H9 (cell line): ENCODE results near the gene CDKAL1. TPM values are rescaled to one million over a fixed set of nuclear protein-coding genes. Genes with fewer than 3 reads are reported as not detected.

Experiments
- DNase-seq: peaks from one replicate; pipeline ENCODE4 v3.0.0-alpha.2; 2017
- H2AFZ ChIP-seq: one replicate; pipeline ENCODE4 v1.6.1; 2013; ENCODE audit warnings: mild to moderate bottlenecking, low read length, control low read depth, moderate library complexity
- H2AK5ac ChIP-seq: 2 replicates; pipeline ENCODE4 v1.6.1; 2013; ENCODE audit warnings: low read length, control low read depth, mixed read lengths; ENCODE audit not compliant: insufficient read length
- H2BK120ac ChIP-seq: one replicate; pipeline ENCODE4 v1.6.1; 2013; ENCODE audit warnings: low read depth, mild to moderate bottlenecking, low read length, control low read depth, inconsistent platforms; ENCODE audit not compliant: poor library complexity, severe bottlenecking
- H2BK12ac ChIP-seq: 2 replicates; pipeline ENCODE4 v1.6.1; 2013; ENCODE audit warnings: low read length, control low read depth, mixed read lengths, low read depth; ENCODE audit not compliant: insufficient read length
- H2BK15ac ChIP-seq: 2 replicates; pipeline ENCODE4 v1.6.1; 2013; ENCODE audit warnings: low read depth, low read length, control low read depth
- H2BK20ac ChIP-seq: one replicate; pipeline ENCODE4 v1.6.1; 2013; ENCODE audit warnings: low read depth, mild to moderate bottlenecking, low read length, control low read depth, inconsistent platforms; ENCODE audit not compliant: poor library complexity, severe bottlenecking
- H2BK5ac ChIP-seq: 2 replicates; pipeline ENCODE4 v1.6.1; 2013; ENCODE audit warnings: low read length, control low read depth, mixed read lengths; ENCODE audit not compliant: insufficient read length
- H3K14ac ChIP-seq: 2 replicates; pipeline ENCODE4 v1.6.1; 2013; ENCODE audit warnings: low read length, control low read depth; ENCODE audit not compliant: insufficient read depth
- H3K18ac ChIP-seq: 2 replicates; pipeline ENCODE4 v1.6.1; 2013; ENCODE audit warnings: low read depth, mild to moderate bottlenecking, mixed read lengths, low read length, control low read depth; ENCODE audit not compliant: insufficient read length
- H3K23ac ChIP-seq: 2 replicates; pipeline ENCODE4 v1.6.1; 2013; ENCODE audit warnings: low read length, control low read depth, mixed read lengths, low read depth; ENCODE audit not compliant: insufficient read length
- H3K23me2 ChIP-seq: 2 replicates; pipeline ENCODE4 v1.6.1; 2013; ENCODE audit warnings: low read depth, mild to moderate bottlenecking, mixed read lengths, low read length, control low read depth; ENCODE audit not compliant: insufficient read length, poor library complexity, severe bottlenecking
- H3K27ac ChIP-seq: 2 replicates; pipeline ENCODE4 v1.5.1; 2013; ENCODE audit warnings: low read length, control low read depth, mixed read lengths, low read depth; ENCODE audit not compliant: insufficient read length
- H3K27me3 ChIP-seq: 2 replicates; pipeline ENCODE4 v1.6.1; 2013; ENCODE audit warnings: low read length, control low read depth, inconsistent platforms; ENCODE audit not compliant: insufficient read depth
- H3K4ac ChIP-seq: 2 replicates; pipeline ENCODE4 v1.6.1; 2013; ENCODE audit warnings: low read depth, mild to moderate bottlenecking, control low read depth, inconsistent platforms, low read length, moderate library complexity
- H3K4me1 ChIP-seq: 2 replicates; pipeline ENCODE4 v1.6.1; 2013; ENCODE audit warnings: low read length, control low read depth, inconsistent platforms; ENCODE audit not compliant: insufficient read depth
- H3K4me2 ChIP-seq: 2 replicates; pipeline ENCODE4 v1.6.1; 2013; ENCODE audit warnings: low read length, control low read depth, mixed read lengths; ENCODE audit not compliant: insufficient read length, insufficient read depth
- H3K56ac ChIP-seq: 2 replicates; pipeline ENCODE4 v1.6.1; 2013; ENCODE audit warnings: low read depth, mild to moderate bottlenecking, mixed read lengths, low read length, control low read depth; ENCODE audit not compliant: insufficient read length
- H3K79me1 ChIP-seq: 2 replicates; pipeline ENCODE4 v1.6.1; 2013; ENCODE audit warnings: low read depth, mild to moderate bottlenecking, moderate library complexity, low read length, control low read depth, inconsistent platforms; ENCODE audit not compliant: insufficient read depth, poor library complexity, severe bottlenecking
- H3K79me2 ChIP-seq: 2 replicates; pipeline ENCODE4 v1.6.1; 2013; ENCODE audit warnings: low read length, control low read depth, inconsistent platforms; ENCODE audit not compliant: insufficient read depth
- H3K9ac ChIP-seq: 2 replicates; pipeline ENCODE4 v1.6.1; 2013; ENCODE audit warnings: low read length, control low read depth, mixed read lengths; ENCODE audit not compliant: insufficient read length; ENCODE audit errors: extremely low read depth
- H3K9me3 ChIP-seq: one replicate; pipeline ENCODE4 v1.6.1; 2013; ENCODE audit warnings: low read depth, low read length, inconsistent platforms; ENCODE audit not compliant: control insufficient read depth
- H3T11ph ChIP-seq: one replicate; pipeline ENCODE4 v1.6.1; 2013; ENCODE audit warnings: mild to moderate bottlenecking, low read length, control low read depth, inconsistent platforms
- H4K20me1 ChIP-seq: one replicate; pipeline ENCODE4 v1.6.1; 2013; ENCODE audit not compliant: control insufficient read depth, insufficient read length, insufficient read depth
- H4K5ac ChIP-seq: 2 replicates; pipeline ENCODE4 v1.6.1; 2013; ENCODE audit warnings: low read depth, mild to moderate bottlenecking, mixed read lengths, low read length, control low read depth; ENCODE audit not compliant: insufficient read length
- H4K8ac ChIP-seq: replicated peaks from 2 replicates; pipeline ENCODE4 v1.6.1; 2013; ENCODE audit warnings: low read length, control low read depth, mixed read lengths, low read depth; ENCODE audit not compliant: insufficient read length
- H4K91ac ChIP-seq: 2 replicates; pipeline ENCODE4 v1.6.1; 2013; ENCODE audit warnings: low read depth, mild to moderate bottlenecking, moderate library complexity, mixed read lengths, low read length, control low read depth; ENCODE audit not compliant: insufficient read length
- H3K27ac Mint-ChIP-seq, 3 experiments: 2 replicates in 2 of 3; 3 replicates in 1 of 3; pipeline ENCODE4 v1.8.0; 2020 to 2021; ENCODE audit warnings: mixed read lengths in 3 of 3, mild to moderate bottlenecking in 1 of 3, moderate library complexity in 1 of 3
- H3K27me3 Mint-ChIP-seq: 2 replicates; pipeline ENCODE4 v1.8.0; 2021; ENCODE audit warnings: low read depth, mild to moderate bottlenecking, moderate library complexity, mixed read lengths
- H3K36me3 Mint-ChIP-seq, 3 experiments: 2 replicates in 2 of 3; 3 replicates in 1 of 3; pipeline ENCODE4 v1.8.0; 2020 to 2021; ENCODE audit warnings: low read depth in 3 of 3, mixed read lengths in 3 of 3; ENCODE audit not compliant: insufficient read depth in 1 of 3
- H3K4me1 Mint-ChIP-seq, 2 experiments: 2 replicates each; pipeline ENCODE4 v1.8.0; 2020; ENCODE audit warnings: mixed read lengths in 2 of 2
- H3K4me3 Mint-ChIP-seq, 2 experiments: 2 replicates in 1 of 2; 3 replicates in 1 of 2; pipeline ENCODE4 v1.8.0; 2020 to 2021; ENCODE audit warnings: mild to moderate bottlenecking in 2 of 2, mixed read lengths in 2 of 2, moderate library complexity in 1 of 2
- H3K9me3 Mint-ChIP-seq, 2 experiments: 2 replicates in 1 of 2; 3 replicates in 1 of 2; pipeline ENCODE4 v1.8.0; 2020; ENCODE audit warnings: mild to moderate bottlenecking in 2 of 2, mixed read lengths in 2 of 2, moderate library complexity in 1 of 2
- WGBS: extraction: QIAGEN DNeasy Blood & Tissue Kit; methylation state at CpG from one replicate; pipeline ENCODE4 v1.1.7; 2013; ENCODE audit warnings: missing lambda C conversion rate, low lambda C conversion rate, mixed read lengths; ENCODE audit not compliant: insufficient read length; ENCODE audit errors: extremely low coverage; 5-methylcytosine and 5-hydroxymethylcytosine counted together
- total RNA-seq: library from RNA; stranded (reverse); gene quantifications from 2 replicates; pipeline ENCODE4 v1.2.1, GENCODE V29; 2021
- TF ChIP-seq, protein P1 (sequence below): fragments of 200-600 bp; sonication (generic); conservative IDR thresholded peaks from 3 replicates; pipeline ENCODE4 v1.8.0; 2021; ENCODE audit warnings: antibody characterized with exemption, mild to moderate bottlenecking

Gene CDKAL1
- total RNA-seq, 1 experiment from 2014 or later, result 23.0 TPM

DNA sequence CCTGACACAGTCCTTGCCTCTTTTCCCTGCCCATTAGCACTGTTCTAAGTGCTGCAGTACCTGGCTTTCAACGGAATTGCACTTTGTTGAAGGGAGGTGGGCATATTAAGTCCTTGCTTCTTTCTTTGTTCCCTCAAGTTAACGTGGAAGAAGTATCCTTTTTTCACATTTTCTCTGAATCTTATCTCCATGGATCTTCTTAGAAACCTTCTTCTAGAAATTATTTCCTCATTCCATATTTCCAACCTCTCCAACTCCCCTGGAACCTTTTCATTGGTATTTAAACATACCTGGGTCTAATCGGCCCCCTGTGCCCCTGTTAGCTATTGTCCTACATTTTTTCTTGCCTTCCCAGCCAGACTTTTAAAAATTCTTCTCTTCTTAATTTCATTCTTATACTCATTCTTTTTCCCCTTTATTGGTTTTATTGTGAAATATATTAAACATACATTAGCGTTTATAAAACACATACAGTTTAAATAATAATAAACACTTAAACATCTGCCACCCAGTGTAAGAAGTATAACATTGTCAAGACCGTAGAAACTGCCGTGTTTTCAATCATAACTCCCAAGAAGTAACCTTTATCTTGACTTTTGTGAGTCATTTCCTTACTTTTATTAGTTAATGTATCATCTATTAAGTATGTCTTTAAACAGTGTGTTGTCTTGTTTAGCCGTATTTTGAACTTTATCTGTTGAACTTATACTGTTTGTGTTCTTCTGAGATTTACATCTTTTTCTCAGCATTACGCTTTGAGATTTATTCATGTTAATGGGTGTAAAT, 118.2 kb downstream of the CDKAL1 start:
- Mint-ChIP-seq H3K4me1 (peaks cover 18 to 24% of the 10 kb centered on the region in 2 experiments), H3K27ac (no peak overlapping the region; a peak in 2 of 7 replicates), H3K36me3 (peaks cover 3 to 4% (median 3%) of the 10 kb centered on the region in 3 experiments; a peak in 4 of 7 replicates), H3K4me3 (no peak overlapping the region), H3K27me3 (no peaks in the 10 kb centered on the region), H3K9me3 (no peaks in the 10 kb centered on the region)
- Histone ChIP-seq H3K27ac (no peak overlapping the region), H4K8ac (no peak overlapping the region), H3K9me3 (no peaks in the 10 kb centered on the region), H3K79me2 (no peaks in the 10 kb centered on the region), H2BK20ac (no peak overlapping the region), H2AFZ (no peak overlapping the region), H3K9ac (no peak overlapping the region), H3K4me1 (no peaks in the 10 kb centered on the region), H3K56ac (no peak overlapping the region), H4K91ac (no peak overlapping the region), H3K27me3 (no peaks in the 10 kb centered on the region), H3K18ac (no peak overlapping the region), H4K20me1 (no peaks in the 10 kb centered on the region), H3T11ph (no peak overlapping the region), H3K23me2 (no peaks in the 10 kb centered on the region), H3K4me2 (no peak overlapping the region), H2BK5ac (no peak overlapping the region), H2AK5ac (no peak overlapping the region), H2BK12ac (no peak overlapping the region), H3K4ac (no peak overlapping the region), H3K23ac (no peak overlapping the region), H3K14ac (no peak overlapping the region), H3K79me1 (no peaks in the 10 kb centered on the region), H2BK120ac (no peak overlapping the region), H2BK15ac (no peak overlapping the region), H4K5ac (no peak overlapping the region)
- 100% methylated on average over 1 of the region's 8 CpGs for WGBS
- no peak for DNase-seq
- TF ChIP-seq, protein P1, sequence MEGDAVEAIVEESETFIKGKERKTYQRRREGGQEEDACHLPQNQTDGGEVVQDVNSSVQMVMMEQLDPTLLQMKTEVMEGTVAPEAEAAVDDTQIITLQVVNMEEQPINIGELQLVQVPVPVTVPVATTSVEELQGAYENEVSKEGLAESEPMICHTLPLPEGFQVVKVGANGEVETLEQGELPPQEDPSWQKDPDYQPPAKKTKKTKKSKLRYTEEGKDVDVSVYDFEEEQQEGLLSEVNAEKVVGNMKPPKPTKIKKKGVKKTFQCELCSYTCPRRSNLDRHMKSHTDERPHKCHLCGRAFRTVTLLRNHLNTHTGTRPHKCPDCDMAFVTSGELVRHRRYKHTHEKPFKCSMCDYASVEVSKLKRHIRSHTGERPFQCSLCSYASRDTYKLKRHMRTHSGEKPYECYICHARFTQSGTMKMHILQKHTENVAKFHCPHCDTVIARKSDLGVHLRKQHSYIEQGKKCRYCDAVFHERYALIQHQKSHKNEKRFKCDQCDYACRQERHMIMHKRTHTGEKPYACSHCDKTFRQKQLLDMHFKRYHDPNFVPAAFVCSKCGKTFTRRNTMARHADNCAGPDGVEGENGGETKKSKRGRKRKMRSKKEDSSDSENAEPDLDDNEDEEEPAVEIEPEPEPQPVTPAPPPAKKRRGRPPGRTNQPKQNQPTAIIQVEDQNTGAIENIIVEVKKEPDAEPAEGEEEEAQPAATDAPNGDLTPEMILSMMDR, result no peak
